ENCODE measurements around the gene PFKL. TPM values are rescaled to one million over a fixed set of nuclear protein-coding genes. Genes with fewer than 3 reads are reported as not detected.

Gene PFKL
- polyA plus RNA-seq, 2 of the 4 experiments (the other 2 are of a cell fraction), result 23.2 to 38.7 TPM

- H3K9me3 ChIP-seq, result no peaks in the 10 kb centered on the region
- no peak for TF ChIP-seq GATA3 (IDR thresholded peaks at IDR 0.05; ENCODE audit: borderline replicate concordance)
- DNase-seq (ENCODE audit: low read depth in 1 of 2, low spot score in 1 of 2) (no peak), FAIRE-seq (no peak), ATAC-seq (no peak)
- 95% methylated on average over 8 of the region's 19 CpGs for WGBS (ENCODE audit: missing lambda C conversion rate)
- CTCF ChIA-PET, result no interaction called here
- no peak overlapping the region for H3K27ac ChIP-seq
- no peak overlapping the region for H3K4me2 ChIP-seq
- POLR2A ChIA-PET, result no interaction called here
- no peak overlapping the region for H3K4me3 ChIP-seq
- H3K4me1 ChIP-seq, result no peaks in the 10 kb centered on the region
These were observed 17.5 kb downstream of the PFKL start for GRCh38 chr21:44317241-44317782.

- FAIRE-seq, result no peak
- Histone ChIP-seq H3K4me2 (no peak overlapping the region), H3K4me3 (no peak overlapping the region), H3K4me1 (no peaks in the 10 kb centered on the region), H3K27ac (no peak overlapping the region), H3K9me3 (no peaks in the 10 kb centered on the region)
- 100% methylated on average over 1 of the region's 22 CpGs for WGBS (ENCODE audit: missing lambda C conversion rate)
- CTCF ChIA-PET, result no interaction called here
- DNase-seq (ENCODE audit: low read depth in 1 of 2, low spot score in 1 of 2), result no peak
- POLR2A ChIA-PET, result no interaction called here
- TF ChIP-seq CEBPB (IDR thresholded peaks at IDR 0.05) (no peak), EHF (CRISPR knock-in tag; IDR thresholded peaks at IDR 0.05) (no peak), PHF8 (IDR thresholded peaks at IDR 0.05; ENCODE audit: borderline replicate concordance, low read depth) (no peak), REST (IDR thresholded peaks at IDR 0.05) (no peak), RNF2 (IDR thresholded peaks at IDR 0.05; ENCODE audit: borderline replicate concordance, low read depth) (no peak), CHD4 (IDR thresholded peaks at IDR 0.05; ENCODE audit: borderline replicate concordance) (no peak), CBX8 (IDR thresholded peaks at IDR 0.05) (no peak), BCL3 (IDR thresholded peaks at IDR 0.05) (no peak), USF2 (IDR thresholded peaks at IDR 0.05) (no peak), KDM1A (IDR thresholded peaks at IDR 0.05; ENCODE audit: low read depth) (no peak), JUNB (IDR thresholded peaks at IDR 0.05) (no peak), BHLHE40 (IDR thresholded peaks at IDR 0.05; ENCODE audit: low read depth, low read length) (no peak)
- no peak for ATAC-seq
These were observed 18.0 kb downstream of the PFKL start for GRCh38 chr21:44317871-44318270.

- POLR2A ChIA-PET, result interaction anchor here (0.7 kb wide), 1 partner anchor 20 kb away, joined by 3 read pairs; the partner anchor contains the start of gene CFAP410
- no peak overlapping the region for H3K4me3 ChIP-seq
- DNase-seq (ENCODE audit: low read depth in 1 of 2, low spot score in 1 of 2) (no peak), ATAC-seq (no peak), FAIRE-seq (no peak)
- H3K27ac ChIP-seq, result no peak overlapping the region
- WGBS (ENCODE audit: missing lambda C conversion rate), result 88% methylated on average over 12 of the region's 25 CpGs
- no peak for TF ChIP-seq E2F6 (IDR thresholded peaks at IDR 0.05; ENCODE audit: borderline replicate concordance, low read depth)
- no peak for TF ChIP-seq HEYL (CRISPR knock-in tag; IDR thresholded peaks at IDR 0.05)
- H3K9me3 ChIP-seq, result no peaks in the 10 kb centered on the region
- no peaks in the 10 kb centered on the region for H3K4me1 ChIP-seq
- CTCF ChIA-PET, result interaction anchor here (2.6 kb wide), 1 partner anchor 14 kb away, joined by 8 read pairs; no protein-coding TSS in a partner anchor
- no peak overlapping the region for H3K4me2 ChIP-seq
These were observed 18.8 kb downstream of the PFKL start for GRCh38 chr21:44318489-44319285.
